Forelimb muscle (tissue), 1 donor: Measurements from ENCODE around the gene ZNF816. TPM values are rescaled to one million over a fixed set of nuclear protein-coding genes. Genes with fewer than 3 reads are reported as not detected.
"Not testable (repeated sequence)": the region's sequence is repeated elsewhere in the genome, so short reads cannot be mapped to it uniquely, and the experiment has no call there.

ENCODE experiments used
- DNase-seq: peaks from one replicate; pipeline ENCODE4 v3.0.0-alpha.2; 2013; ENCODE audit warnings: low read depth
- polyA plus RNA-seq: library from polyadenylated mRNA; unstranded; fragments of 120-200 nt; gene quantifications from one replicate; pipeline ENCODE4 v1.2.1, GENCODE V29; 2013; ENCODE audit not compliant: insufficient read length

Gene ZNF816
- 6.6 TPM for polyA plus RNA-seq

- DNase-seq: peak; percentile 51
Measured at GRCh38 chr19:52962394-52963246, at the start of gene ZNF816. TSS of gene ZNF816 (minus strand) at chr19:52962881. CDS start at chr19:52956089, 6,792 bp downstream.

- DNase-seq: no peak
Measured at GRCh38 chr19:53012006-53012405, 49.3 kb upstream of the ZNF816 start.

- DNase-seq: no peak
Measured at GRCh38 chr19:53010494-53010893, 47.8 kb upstream of the ZNF816 start.

GRCh38 chr19:53008061-53008778 lies 45.5 kb upstream of the ZNF816 start:
- no peak for DNase-seq

- no peak for DNase-seq
Measured at GRCh38 chr19:53007606-53008005, 44.9 kb upstream of the ZNF816 start.

GRCh38 chr19:53007200-53007599 lies 44.5 kb upstream of the ZNF816 start:
- DNase-seq: no peak

GRCh38 chr19:53004242-53004641 lies 41.6 kb upstream of the ZNF816 start:
- DNase-seq: no peak

GRCh38 chr19:53002479-53002878 lies 39.8 kb upstream of the ZNF816 start:
- DNase-seq: no peak

- no peak for DNase-seq
Measured at GRCh38 chr19:52997975-52998374, 35.3 kb upstream of the ZNF816 start.

- no peak for DNase-seq
Measured at GRCh38 chr19:52995711-52996110, 33.0 kb upstream of the ZNF816 start.

GRCh38 chr19:52993342-52994178 lies 30.9 kb upstream of the ZNF816 start:
- DNase-seq: peak; percentile 19

- no peak for DNase-seq
Measured at GRCh38 chr19:52992109-52993004, 29.7 kb upstream of the ZNF816 start.

- no peak for DNase-seq
Measured at GRCh38 chr19:52991484-52991883, 28.8 kb upstream of the ZNF816 start.

GRCh38 chr19:52990759-52991418 lies 28.2 kb upstream of the ZNF816 start:
- no peak for DNase-seq

GRCh38 chr19:52988506-52988905 lies 25.8 kb upstream of the ZNF816 start:
- DNase-seq: no peak

- DNase-seq: no peak
Measured at GRCh38 chr19:52987221-52987620, 24.5 kb upstream of the ZNF816 start.

- DNase-seq: not testable (repeated sequence)
Measured at GRCh38 chr19:52983167-52983566, 20.5 kb upstream of the ZNF816 start.

GRCh38 chr19:52981329-52981728 lies 18.6 kb upstream of the ZNF816 start:
- no peak for DNase-seq

GRCh38 chr19:52967772-52968171 lies 5.1 kb upstream of the ZNF816 start:
- no peak for DNase-seq

GRCh38 chr19:52963247-52963618 lies 552 bp upstream of the ZNF816 start:
- DNase-seq: no peak
